Muscle of back (tissue), 11 donors: ENCODE measurements around the gene S100PBP. TPM values are rescaled to one million over a fixed set of nuclear protein-coding genes. Genes with fewer than 3 reads are reported as not detected.
"Not testable (repeated sequence)": the region's sequence is repeated elsewhere in the genome, so short reads cannot be mapped to it uniquely, and the experiment has no call there.

ENCODE experiments used
- DNase-seq, 3 donors: peaks; one replicate each; pipeline versions ENCODE4 v3.0.0 to v3.0.0-alpha.2; 2013
- polyA plus RNA-seq, 10 donors: library from polyadenylated mRNA; unstranded; fragments of 120-200 nt; gene quantifications; one replicate each; pipeline ENCODE4 v1.2.1, GENCODE V29; 2013; ENCODE audit not compliant: insufficient read length in 10 of 10

The S100PBP gene
- polyA plus RNA-seq, 10 donors, result 16.9 to 38.8 (median 24.4) TPM

GRCh38 chr1:32898958-32899357 is 81.5 kb downstream of the S100PBP start:
- no peak for DNase-seq

DNA sequence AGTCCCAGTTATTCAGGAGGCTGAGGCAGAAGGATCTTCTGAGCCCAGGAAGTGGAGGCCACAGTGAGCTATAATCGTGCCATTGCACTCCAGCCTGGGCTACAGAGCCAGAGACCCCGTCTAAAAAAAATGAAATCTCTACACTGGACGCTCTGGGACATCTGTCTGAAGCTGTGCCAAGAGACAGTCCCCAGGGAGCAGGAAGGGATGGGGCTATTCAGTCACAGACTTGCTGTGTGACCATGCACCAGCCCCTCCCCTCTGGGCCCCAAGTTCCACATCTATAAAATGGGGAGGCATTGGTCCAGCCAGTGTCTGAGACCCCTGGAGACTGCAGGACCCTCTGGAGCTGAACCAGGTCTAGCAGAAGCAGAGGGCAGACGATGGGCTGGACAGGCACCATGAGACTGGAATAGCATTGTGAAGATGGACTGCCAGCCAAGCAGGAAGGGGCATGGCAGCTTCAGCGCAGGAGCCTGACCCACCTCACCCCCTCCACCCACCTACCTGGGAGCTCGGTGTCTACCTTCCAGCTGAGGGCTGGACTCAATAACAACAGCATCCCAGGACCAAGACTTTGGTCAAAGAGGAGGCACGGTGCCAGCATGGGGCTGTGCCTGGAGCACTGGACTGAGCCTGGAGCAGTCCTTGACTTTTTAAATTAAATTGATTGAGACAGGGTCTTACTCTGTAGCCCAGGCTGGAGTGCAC is 82.3 kb downstream of the S100PBP start:
- no peak for DNase-seq

GRCh38 chr1:32900371-32900955 is 83.0 kb downstream of the S100PBP start:
- no peak for DNase-seq

- peak in 1 of 3 donors; percentile 51 for DNase-seq
Observed at GRCh38 chr1:32900956-32901822, 83.7 kb downstream of the S100PBP start, which contains the start of gene TMEM54. Gene TMEM54, minus strand, starts transcription at chr1:32901389. Its CDS starts 151 bp downstream, at chr1:32901238.

DNA sequence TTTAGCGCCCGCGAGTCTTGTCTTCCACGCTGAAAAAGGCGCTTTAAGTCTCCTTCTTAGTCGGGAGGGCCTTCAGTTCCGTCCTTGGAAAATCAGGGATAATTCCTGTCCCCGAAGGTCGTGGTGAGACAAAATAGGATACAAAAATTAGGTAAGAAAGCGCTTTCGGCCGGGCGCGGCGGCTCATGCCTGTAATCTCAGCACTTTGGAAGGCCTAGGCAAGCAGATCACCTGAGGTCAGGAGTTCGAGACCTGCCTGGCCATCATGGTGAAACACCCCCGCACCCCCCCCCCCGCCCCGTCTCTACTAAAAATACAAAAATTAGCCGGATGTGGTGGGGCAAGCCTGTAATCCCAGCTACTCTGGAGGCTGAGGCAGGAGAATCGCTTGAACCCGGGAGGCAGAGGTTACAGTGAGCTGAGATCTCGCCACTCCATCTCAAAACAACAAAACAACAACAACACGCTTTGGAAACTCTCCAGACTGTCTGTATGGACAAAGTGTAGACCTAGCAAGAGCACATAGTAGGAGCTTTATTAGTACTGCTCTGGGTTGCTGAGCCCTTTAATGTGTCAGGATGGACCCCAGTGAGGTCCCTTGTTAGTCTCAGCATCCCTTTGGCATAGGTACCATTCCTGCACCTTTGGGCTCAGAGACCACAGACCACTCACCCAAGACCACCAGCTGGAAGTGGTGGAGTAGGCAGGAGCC is 84.5 kb downstream of the S100PBP start:
- no peak for DNase-seq

GRCh38 chr1:32902535-32902920 is 85.1 kb downstream of the S100PBP start:
- no peak for DNase-seq

DNA sequence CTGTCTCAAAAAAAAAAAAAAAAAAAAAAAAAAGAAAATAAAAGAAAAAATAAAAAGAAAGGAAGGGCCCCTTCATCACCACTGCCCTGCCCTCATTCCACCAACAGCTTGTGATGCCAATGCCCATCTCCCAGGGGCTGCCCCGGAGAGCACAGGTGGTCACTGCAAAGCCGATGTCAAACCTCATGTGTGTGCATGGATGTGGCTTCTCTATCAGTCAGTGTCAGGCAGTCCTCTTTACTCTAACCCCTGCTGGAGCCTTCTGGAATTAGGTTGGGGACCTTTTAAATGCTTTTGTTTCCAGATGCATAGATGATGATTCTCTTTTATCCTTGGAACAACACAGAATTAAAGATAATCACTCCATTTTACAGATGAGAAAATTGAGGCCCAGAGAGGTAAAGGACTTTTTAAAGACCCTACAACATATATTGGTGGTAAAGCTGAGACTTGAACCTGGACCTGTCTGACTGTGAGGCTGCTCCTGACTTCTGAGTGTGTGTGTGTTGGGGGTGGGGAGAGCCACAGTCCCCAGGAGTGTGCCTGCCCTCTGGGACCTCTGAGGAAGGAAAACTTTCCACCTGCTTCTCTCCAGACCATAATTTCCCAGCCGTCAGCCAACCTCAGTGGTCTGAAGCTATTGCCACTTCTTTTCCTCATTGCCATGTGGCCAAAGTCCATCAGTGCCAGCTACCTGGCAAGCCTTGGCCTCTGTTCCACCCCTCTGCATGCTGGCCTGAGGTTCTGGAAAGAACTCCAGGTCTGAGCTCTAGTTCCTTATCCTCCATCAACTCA is 86.7 kb downstream of the S100PBP start:
- no peak for DNase-seq

GRCh38 chr1:32904797-32905196 is 87.3 kb downstream of the S100PBP start:
- DNase-seq, result no peak

GRCh38 chr1:32905588-32905987 is 88.1 kb downstream of the S100PBP start:
- DNase-seq, result not testable (repeated sequence)

DNA sequence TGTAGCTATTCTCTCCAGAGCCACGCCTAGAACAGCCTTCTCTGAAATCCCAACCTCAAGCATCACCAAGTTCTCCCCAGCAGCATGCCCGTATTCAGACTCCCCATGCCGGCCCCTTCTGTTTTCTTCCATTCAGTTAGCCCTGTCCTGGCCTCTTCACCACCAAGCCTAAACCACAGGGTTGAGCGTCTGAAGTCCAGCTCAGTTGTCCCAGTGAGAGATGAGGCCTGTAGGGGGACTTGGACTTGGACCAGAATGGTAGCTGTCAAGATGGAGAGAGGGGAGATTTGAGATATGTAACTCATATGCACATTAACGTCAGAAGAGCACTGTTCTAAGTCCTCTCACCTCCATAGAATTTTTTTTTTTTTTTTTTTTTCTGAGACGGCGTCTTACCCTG is 89.2 kb downstream of the S100PBP start:
- DNase-seq, result no peak

DNA sequence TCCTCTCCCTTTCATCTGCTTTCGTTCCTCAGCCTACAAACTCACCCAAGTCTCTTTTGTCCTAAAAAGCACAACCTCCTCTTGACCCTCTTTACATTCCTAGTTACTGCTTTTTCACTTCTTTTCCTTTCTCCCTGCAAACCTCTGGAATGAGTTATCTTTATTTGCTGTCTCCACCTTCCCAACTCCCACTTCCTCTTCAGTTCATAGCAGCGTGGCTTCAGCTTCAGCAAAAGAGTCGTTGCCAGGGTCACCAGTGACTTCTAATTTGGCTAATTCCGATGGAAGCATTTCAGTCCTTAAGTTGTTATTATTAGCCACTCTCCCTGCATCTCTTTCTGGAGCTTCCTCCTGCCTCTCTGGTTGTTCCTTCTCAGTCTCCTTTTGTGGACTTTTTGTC is 90.0 kb downstream of the S100PBP start:
- no peak for DNase-seq

Other genes with a start within 250 kb of the S100PBP start
- 10 to 100 TPM; 20.8 to 27.4 (median 25.2) TPM for gene ZBTB8OS, start 167.1 kb upstream of the S100PBP start, polyA plus RNA-seq
- gene RBBP4, start 166.4 kb upstream of the S100PBP start, polyA plus RNA-seq, result 100 to 1,000 TPM; 128 to 192 (median 154) TPM
- gene SYNC, start 114.9 kb upstream of the S100PBP start, polyA plus RNA-seq, result 10 to 100 TPM; 18.9 to 45.1 (median 34.9) TPM
- gene YARS1, start 295 bp upstream of the S100PBP start, polyA plus RNA-seq, result 10 to 100 TPM; 35.6 to 57.0 (median 45.0) TPM
- gene FNDC5, start 53.3 kb downstream of the S100PBP start, polyA plus RNA-seq, result 100 to 1,000 TPM; 161 to 210 (median 176) TPM
- 1 to 10 TPM in 1 of 10 donors, under 1 TPM in 9; 0.13 to 1.2 (median 0.21) TPM for gene HPCA, start 68.8 kb downstream of the S100PBP start, polyA plus RNA-seq
- gene TMEM54, start 83.7 kb downstream of the S100PBP start, polyA plus RNA-seq, result 10 to 100 TPM in 1 of 10 donors, 1 to 10 TPM in 9; 4.5 to 15.7 (median 7.2) TPM
- gene RNF19B, start 147.2 kb downstream of the S100PBP start, polyA plus RNA-seq, result 10 to 100 TPM in 2 of 10 donors, 1 to 10 TPM in 8; 7.3 to 10.6 (median 8.6) TPM
- gene AK2, start 219.2 kb downstream of the S100PBP start, polyA plus RNA-seq, result 100 to 1,000 TPM; 101 to 150 (median 118) TPM